SK-N-SH (cell line): ENCODE data around the gene FRY. TPM values are rescaled to one million over a fixed set of nuclear protein-coding genes. Genes with fewer than 3 reads are reported as not detected.

Source experiments
- CTCF ChIA-PET: fragments of 300-600, 350-600 bp; formaldehyde crosslinking; extraction: SDS; loops from one replicate; lab custom pipeline; 2021; lab: Yijun Ruan, JAX
- POLR2A ChIA-PET: fragments of 350-600 bp; sonication (Branson Sonifier 250); formaldehyde crosslinking; extraction: SDS; loops from one replicate; lab custom pipeline; 2020; ENCODE audit warnings: antibody characterized with exemption, inconsistent platforms; lab: Yijun Ruan, JAX
- DNase-seq: peaks from one replicate; pipeline ENCODE4 v3.0.0; 2012
- H2AFZ ChIP-seq: fragments of 200-600 bp; sonication (generic); 2 replicates; pipeline ENCODE4 v1.8.1; 2016; ENCODE audit warnings: antibody characterized with exemption, mild to moderate bottlenecking, low read depth
- H3F3A ChIP-seq: fragments of 200-600 bp; sonication (generic); replicated peaks from 2 replicates; pipeline ENCODE3; 2016; ENCODE audit warnings: antibody characterized with exemption, mild to moderate bottlenecking; ENCODE audit not compliant: insufficient read depth
- H3K27ac ChIP-seq, 2 experiments: fragments of 200-500 bp in 1 of 2; fragments of 200-600 bp in 1 of 2; sonication (Bioruptor generic) in 1 of 2; sonication (generic), shearing (Covaris generic) in 1 of 2; 2 replicates each; pipeline versions ENCODE4 v1.5.1 to v1.6.1; 2014 to 2016; ENCODE audit warnings: low read depth in 2 of 2, inconsistent platforms in 1 of 2, low read length in 1 of 2, mild to moderate bottlenecking in 1 of 2, mixed read lengths in 1 of 2
- H3K27me3 ChIP-seq: fragments of 200-600 bp; sonication (generic), shearing (Covaris generic); 2 replicates; pipeline ENCODE4 v1.6.1; 2016; ENCODE audit warnings: mixed run types; ENCODE audit not compliant: insufficient read depth
- H3K36me3 ChIP-seq, 2 experiments: fragments of 200-500 bp in 1 of 2; fragments of 200-600 bp in 1 of 2; sonication (Bioruptor generic) in 1 of 2; sonication (generic) in 1 of 2; replicated peaks in 1 of 2; 2 replicates each; pipeline versions ENCODE3 to v1.5.1; 2014 to 2016; ENCODE audit warnings: low read length in 1 of 2, mild to moderate bottlenecking in 1 of 2; ENCODE audit not compliant: insufficient read depth in 2 of 2, control insufficient read depth in 1 of 2
- H3K4me1 ChIP-seq, 2 experiments: fragments of 200-500 bp in 1 of 2; fragments of 200-600 bp in 1 of 2; sonication (Bioruptor generic) in 1 of 2; sonication (generic), shearing (Covaris generic) in 1 of 2; 2 replicates each; pipeline versions ENCODE4 v1.5.1 to v1.6.1; 2014 to 2016; ENCODE audit warnings: low read depth in 1 of 2, low read length in 1 of 2, mixed run types in 1 of 2; ENCODE audit not compliant: insufficient read depth in 2 of 2, control insufficient read depth in 1 of 2
- H3K4me2 ChIP-seq: fragments of 200-600 bp; sonication (generic), shearing (Covaris generic); 2 replicates; pipeline ENCODE4 v1.6.1; 2017; ENCODE audit warnings: mixed run types
- H3K4me3 ChIP-seq, 2 experiments: fragments of 200-500 bp in 1 of 2; fragments of 200-600 bp in 1 of 2; sonication (Bioruptor generic) in 1 of 2; sonication (generic), shearing (Covaris generic) in 1 of 2; 2 replicates each; pipeline versions ENCODE4 v1.5.1 to v1.8.1; 2014 to 2016; ENCODE audit warnings: low read depth in 2 of 2, inconsistent platforms in 1 of 2, low read length in 1 of 2, mild to moderate bottlenecking in 1 of 2, mixed read lengths in 1 of 2, moderate library complexity in 1 of 2
- H3K79me2 ChIP-seq: fragments of 200-600 bp; sonication (generic); 2 replicates; pipeline ENCODE4 v1.8.1; 2017; ENCODE audit warnings: mild to moderate bottlenecking; ENCODE audit not compliant: insufficient read depth
- H3K9ac ChIP-seq: fragments of 200-600 bp; sonication (generic); 2 replicates; pipeline ENCODE4 v1.6.1; 2017; ENCODE audit warnings: mixed run types
- H3K9me2 ChIP-seq: fragments of 200-600 bp; sonication (generic); 2 replicates; pipeline ENCODE4 v1.6.1; 2017; ENCODE audit warnings: mixed run types
- H3K9me3 ChIP-seq: fragments of 200-600 bp; sonication (generic); 2 replicates; pipeline ENCODE4 v1.6.1; 2017; ENCODE audit warnings: mixed run types, mild to moderate bottlenecking, moderate library complexity
- H4K20me1 ChIP-seq: fragments of 200-600 bp; sonication (generic); 2 replicates; pipeline ENCODE4 v1.6.1; 2017; ENCODE audit warnings: mild to moderate bottlenecking, mixed run types; ENCODE audit not compliant: insufficient read depth
- CHD2 ChIP-seq: fragments of 150-350 bp; IDR thresholded peaks from 2 replicates; pipeline ENCODE4 v1.6.1; 2018; ENCODE audit warnings: low read length; ENCODE audit not compliant: partially characterized antibody
- ELF1 ChIP-seq: IDR thresholded peaks from 2 replicates; pipeline ENCODE4 v1.4.0; 2012
- EP300 ChIP-seq, 2 experiments: IDR thresholded peaks; 2 replicates each; pipeline versions ENCODE4 v1.4.0 to v1.6.1; 2012; ENCODE audit warnings: borderline replicate concordance in 1 of 2, low read depth in 1 of 2, low read length in 1 of 2
- EZH2phosphoT487 ChIP-seq: fragments of 200-600 bp; sonication (generic); IDR thresholded peaks from 2 replicates; pipeline ENCODE4 v1.6.1; 2017; ENCODE audit warnings: low read depth, mixed run types, mild to moderate bottlenecking, antibody characterized with exemption, moderate library complexity, borderline replicate concordance
- FOSL2 ChIP-seq: IDR thresholded peaks from 2 replicates; pipeline ENCODE4 v1.4.0; 2012; ENCODE audit warnings: low read depth, mild to moderate bottlenecking, moderate library complexity, borderline replicate concordance
- FOXJ3 ChIP-seq: sonication (generic); formaldehyde crosslinking; IDR thresholded peaks from 2 replicates; pipeline ENCODE4 v1.5.1; 2020; ENCODE audit warnings: mild to moderate bottlenecking, missing genetic modification reagents
- GABPA ChIP-seq: IDR thresholded peaks from 2 replicates; pipeline ENCODE4 v1.4.0; 2012; ENCODE audit warnings: low read depth, mild to moderate bottlenecking
- GATA2 ChIP-seq: sonication (generic); formaldehyde crosslinking; IDR thresholded peaks from 2 replicates; pipeline ENCODE4 v1.5.0; 2020; ENCODE audit warnings: mild to moderate bottlenecking, missing genetic modification reagents
- JUND ChIP-seq: IDR thresholded peaks from 2 replicates; pipeline ENCODE4 v1.4.0; 2012
- MEF2A ChIP-seq: IDR thresholded peaks from 2 replicates; pipeline ENCODE4 v1.4.0; 2012; ENCODE audit warnings: low read depth, borderline replicate concordance
- MXI1 ChIP-seq: IDR thresholded peaks from 2 replicates; pipeline ENCODE4 v1.6.1; 2012; ENCODE audit warnings: mild to moderate bottlenecking, low read depth, low read length, improper control_type of control experiment
- NRF1 ChIP-seq: IDR thresholded peaks from 2 replicates; pipeline ENCODE4 v1.6.1; 2012; ENCODE audit warnings: low read depth, mild to moderate bottlenecking, low read length
- POLR2AphosphoS5 ChIP-seq: IDR thresholded peaks from 2 replicates; pipeline ENCODE4 v1.6.1; 2012; ENCODE audit warnings: low read depth, low read length
- RFX5 ChIP-seq: IDR thresholded peaks from 2 replicates; pipeline ENCODE4 v1.6.1; 2012; ENCODE audit warnings: mild to moderate bottlenecking, improper control_type of control experiment, low read length
- RXRA ChIP-seq: IDR thresholded peaks from 2 replicates; pipeline ENCODE4 v1.4.0; 2012; ENCODE audit warnings: low read depth, mild to moderate bottlenecking, borderline replicate concordance
- TAF1 ChIP-seq: IDR thresholded peaks from 2 replicates; pipeline ENCODE4 v1.6.1; 2012; ENCODE audit warnings: low read depth, mild to moderate bottlenecking, low read length, moderate library complexity, borderline replicate concordance
- polyA plus RNA-seq, 3 experiments: library from polyadenylated mRNA; depleted of rRNA; stranded (reverse); fragments of >200 nt; gene quantifications; 2 replicates each; pipeline ENCODE4 v1.2.3, GENCODE V29; 2012
- TF ChIP-seq, protein P1 (sequence below): IDR thresholded peaks from 2 replicates; pipeline ENCODE4 v1.4.0; 2012; ENCODE audit warnings: low read depth, borderline replicate concordance
- TF ChIP-seq, protein P2 (sequence below): IDR thresholded peaks from 2 replicates; pipeline ENCODE4 v1.6.1; 2012; ENCODE audit warnings: mild to moderate bottlenecking, low read depth, low read length, moderate library complexity
- TF ChIP-seq, protein P3 (sequence below): IDR thresholded peaks from 2 replicates; pipeline ENCODE4 v1.4.0; 2012; ENCODE audit warnings: low read depth, borderline replicate concordance
- TF ChIP-seq, protein P4 (sequence below): fragments of 200-600 bp; sonication (generic); IDR thresholded peaks from 2 replicates; pipeline ENCODE4 v1.6.1; 2017; ENCODE audit warnings: antibody characterized with exemption, mild to moderate bottlenecking, moderate library complexity

Gene FRY
- polyA plus RNA-seq, 1 of the 3 experiments (the other 2 are of a cell fraction), result 1.4 TPM

DNA sequence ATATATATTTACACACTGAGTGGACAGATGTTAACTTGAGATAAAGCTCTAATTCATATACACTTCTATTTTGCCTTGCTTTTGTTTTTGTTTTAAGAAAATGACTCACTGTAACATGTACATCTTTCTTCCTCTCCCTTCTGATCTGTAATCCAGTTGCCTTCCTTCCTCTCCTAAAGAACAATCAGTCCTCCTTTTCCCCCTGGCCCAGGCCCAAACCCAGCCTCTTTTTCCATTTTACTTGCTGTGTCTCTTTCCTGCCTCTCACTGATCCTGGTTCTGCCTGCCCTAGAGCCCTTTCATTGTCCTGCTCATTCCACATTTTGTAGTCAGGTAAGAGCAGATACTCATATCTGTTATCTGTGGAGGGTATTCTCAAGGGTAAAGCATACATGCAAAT lies 232.8 kb downstream of the FRY start:
- Histone ChIP-seq H3K9ac (no peak overlapping the region), H4K20me1 (no peaks in the 10 kb centered on the region), H3K4me1 (peaks cover 9 to 27% of the 10 kb centered on the region in 2 experiments), H3K9me3 (no peaks in the 10 kb centered on the region), H3K27ac (peak overlapping the region in 1 of 2 experiments; percentile 36; a peak in 1 of 4 replicates), H3K4me3 (no peak overlapping the region), H3K36me3 (no peaks in the 10 kb centered on the region), H2AFZ (peak overlapping the region; percentile 12; the same call in 1 of the 2 replicates), H3K9me2 (no peaks in the 10 kb centered on the region), H3K27me3 (no peaks in the 10 kb centered on the region), H3K4me2 (no peak overlapping the region), H3K79me2 (no peaks in the 10 kb centered on the region), H3F3A (peaks cover 13% of the 10 kb centered on the region)
- CTCF ChIA-PET, result no interaction called here
- no peak for DNase-seq
- TF ChIP-seq RXRA (no peak), EZH2phosphoT487 (no peak), CHD2 (no peak), GABPA (no peak), TAF1 (no peak), GATA2 (no peak), MXI1 (no peak), FOSL2 (no peak), RFX5 (no peak), JUND (no peak), ELF1 (no peak), POLR2AphosphoS5 (no peak), EP300 (IDR thresholded peaks at IDR 0.05; ENCODE audit: borderline replicate concordance in 1 of 2, low read depth in 1 of 2, low read length in 1 of 2) (no peak), NRF1 (no peak), MEF2A (no peak), FOXJ3 (CRISPR knock-in tag) (no peak)
- TF ChIP-seq, protein P1, sequence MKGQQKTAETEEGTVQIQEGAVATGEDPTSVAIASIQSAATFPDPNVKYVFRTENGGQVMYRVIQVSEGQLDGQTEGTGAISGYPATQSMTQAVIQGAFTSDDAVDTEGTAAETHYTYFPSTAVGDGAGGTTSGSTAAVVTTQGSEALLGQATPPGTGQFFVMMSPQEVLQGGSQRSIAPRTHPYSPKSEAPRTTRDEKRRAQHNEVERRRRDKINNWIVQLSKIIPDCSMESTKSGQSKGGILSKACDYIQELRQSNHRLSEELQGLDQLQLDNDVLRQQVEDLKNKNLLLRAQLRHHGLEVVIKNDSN, result no peak
- TF ChIP-seq, protein P2, sequence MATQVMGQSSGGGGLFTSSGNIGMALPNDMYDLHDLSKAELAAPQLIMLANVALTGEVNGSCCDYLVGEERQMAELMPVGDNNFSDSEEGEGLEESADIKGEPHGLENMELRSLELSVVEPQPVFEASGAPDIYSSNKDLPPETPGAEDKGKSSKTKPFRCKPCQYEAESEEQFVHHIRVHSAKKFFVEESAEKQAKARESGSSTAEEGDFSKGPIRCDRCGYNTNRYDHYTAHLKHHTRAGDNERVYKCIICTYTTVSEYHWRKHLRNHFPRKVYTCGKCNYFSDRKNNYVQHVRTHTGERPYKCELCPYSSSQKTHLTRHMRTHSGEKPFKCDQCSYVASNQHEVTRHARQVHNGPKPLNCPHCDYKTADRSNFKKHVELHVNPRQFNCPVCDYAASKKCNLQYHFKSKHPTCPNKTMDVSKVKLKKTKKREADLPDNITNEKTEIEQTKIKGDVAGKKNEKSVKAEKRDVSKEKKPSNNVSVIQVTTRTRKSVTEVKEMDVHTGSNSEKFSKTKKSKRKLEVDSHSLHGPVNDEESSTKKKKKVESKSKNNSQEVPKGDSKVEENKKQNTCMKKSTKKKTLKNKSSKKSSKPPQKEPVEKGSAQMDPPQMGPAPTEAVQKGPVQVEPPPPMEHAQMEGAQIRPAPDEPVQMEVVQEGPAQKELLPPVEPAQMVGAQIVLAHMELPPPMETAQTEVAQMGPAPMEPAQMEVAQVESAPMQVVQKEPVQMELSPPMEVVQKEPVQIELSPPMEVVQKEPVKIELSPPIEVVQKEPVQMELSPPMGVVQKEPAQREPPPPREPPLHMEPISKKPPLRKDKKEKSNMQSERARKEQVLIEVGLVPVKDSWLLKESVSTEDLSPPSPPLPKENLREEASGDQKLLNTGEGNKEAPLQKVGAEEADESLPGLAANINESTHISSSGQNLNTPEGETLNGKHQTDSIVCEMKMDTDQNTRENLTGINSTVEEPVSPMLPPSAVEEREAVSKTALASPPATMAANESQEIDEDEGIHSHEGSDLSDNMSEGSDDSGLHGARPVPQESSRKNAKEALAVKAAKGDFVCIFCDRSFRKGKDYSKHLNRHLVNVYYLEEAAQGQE, result no peak
- TF ChIP-seq, protein P3, sequence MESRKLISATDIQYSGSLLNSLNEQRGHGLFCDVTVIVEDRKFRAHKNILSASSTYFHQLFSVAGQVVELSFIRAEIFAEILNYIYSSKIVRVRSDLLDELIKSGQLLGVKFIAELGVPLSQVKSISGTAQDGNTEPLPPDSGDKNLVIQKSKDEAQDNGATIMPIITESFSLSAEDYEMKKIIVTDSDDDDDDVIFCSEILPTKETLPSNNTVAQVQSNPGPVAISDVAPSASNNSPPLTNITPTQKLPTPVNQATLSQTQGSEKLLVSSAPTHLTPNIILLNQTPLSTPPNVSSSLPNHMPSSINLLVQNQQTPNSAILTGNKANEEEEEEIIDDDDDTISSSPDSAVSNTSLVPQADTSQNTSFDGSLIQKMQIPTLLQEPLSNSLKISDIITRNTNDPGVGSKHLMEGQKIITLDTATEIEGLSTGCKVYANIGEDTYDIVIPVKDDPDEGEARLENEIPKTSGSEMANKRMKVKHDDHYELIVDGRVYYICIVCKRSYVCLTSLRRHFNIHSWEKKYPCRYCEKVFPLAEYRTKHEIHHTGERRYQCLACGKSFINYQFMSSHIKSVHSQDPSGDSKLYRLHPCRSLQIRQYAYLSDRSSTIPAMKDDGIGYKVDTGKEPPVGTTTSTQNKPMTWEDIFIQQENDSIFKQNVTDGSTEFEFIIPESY, result no peak
- TF ChIP-seq, protein P4, sequence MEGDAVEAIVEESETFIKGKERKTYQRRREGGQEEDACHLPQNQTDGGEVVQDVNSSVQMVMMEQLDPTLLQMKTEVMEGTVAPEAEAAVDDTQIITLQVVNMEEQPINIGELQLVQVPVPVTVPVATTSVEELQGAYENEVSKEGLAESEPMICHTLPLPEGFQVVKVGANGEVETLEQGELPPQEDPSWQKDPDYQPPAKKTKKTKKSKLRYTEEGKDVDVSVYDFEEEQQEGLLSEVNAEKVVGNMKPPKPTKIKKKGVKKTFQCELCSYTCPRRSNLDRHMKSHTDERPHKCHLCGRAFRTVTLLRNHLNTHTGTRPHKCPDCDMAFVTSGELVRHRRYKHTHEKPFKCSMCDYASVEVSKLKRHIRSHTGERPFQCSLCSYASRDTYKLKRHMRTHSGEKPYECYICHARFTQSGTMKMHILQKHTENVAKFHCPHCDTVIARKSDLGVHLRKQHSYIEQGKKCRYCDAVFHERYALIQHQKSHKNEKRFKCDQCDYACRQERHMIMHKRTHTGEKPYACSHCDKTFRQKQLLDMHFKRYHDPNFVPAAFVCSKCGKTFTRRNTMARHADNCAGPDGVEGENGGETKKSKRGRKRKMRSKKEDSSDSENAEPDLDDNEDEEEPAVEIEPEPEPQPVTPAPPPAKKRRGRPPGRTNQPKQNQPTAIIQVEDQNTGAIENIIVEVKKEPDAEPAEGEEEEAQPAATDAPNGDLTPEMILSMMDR, result no peak
- POLR2A ChIA-PET, result no interaction called here
